Measurements from ENCODE around the gene KCNIP1. TPM values are rescaled to one million over a fixed set of nuclear protein-coding genes. Genes with fewer than 3 reads are reported as not detected.

The KCNIP1 gene
- total RNA-seq, 2 experiments from 2014 or later = not detected

DNA sequence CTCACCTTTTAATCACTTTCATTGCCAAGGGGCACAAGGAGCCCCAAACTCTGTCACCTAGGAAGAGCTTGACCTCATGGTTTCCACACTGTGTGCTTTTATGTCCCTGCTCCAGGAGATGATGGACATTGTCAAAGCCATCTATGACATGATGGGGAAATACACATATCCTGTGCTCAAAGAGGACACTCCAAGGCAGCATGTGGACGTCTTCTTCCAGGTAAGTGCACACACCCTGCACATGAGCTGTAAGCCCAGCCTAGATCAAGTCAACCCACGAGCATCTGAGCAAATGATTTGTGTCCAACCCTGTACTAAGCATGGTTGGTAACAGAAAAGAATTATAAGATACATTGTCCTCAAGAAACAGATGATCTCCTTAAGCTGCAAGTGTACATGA is 228.9 kb downstream of the KCNIP1 start:
- peaks cover 3% of the 10 kb centered on the region for H3K9me3 Mint-ChIP-seq
- DNase-seq (no peak), ATAC-seq (ENCODE audit: poor library complexity) (no peak)
- TF ChIP-seq, protein P1, sequence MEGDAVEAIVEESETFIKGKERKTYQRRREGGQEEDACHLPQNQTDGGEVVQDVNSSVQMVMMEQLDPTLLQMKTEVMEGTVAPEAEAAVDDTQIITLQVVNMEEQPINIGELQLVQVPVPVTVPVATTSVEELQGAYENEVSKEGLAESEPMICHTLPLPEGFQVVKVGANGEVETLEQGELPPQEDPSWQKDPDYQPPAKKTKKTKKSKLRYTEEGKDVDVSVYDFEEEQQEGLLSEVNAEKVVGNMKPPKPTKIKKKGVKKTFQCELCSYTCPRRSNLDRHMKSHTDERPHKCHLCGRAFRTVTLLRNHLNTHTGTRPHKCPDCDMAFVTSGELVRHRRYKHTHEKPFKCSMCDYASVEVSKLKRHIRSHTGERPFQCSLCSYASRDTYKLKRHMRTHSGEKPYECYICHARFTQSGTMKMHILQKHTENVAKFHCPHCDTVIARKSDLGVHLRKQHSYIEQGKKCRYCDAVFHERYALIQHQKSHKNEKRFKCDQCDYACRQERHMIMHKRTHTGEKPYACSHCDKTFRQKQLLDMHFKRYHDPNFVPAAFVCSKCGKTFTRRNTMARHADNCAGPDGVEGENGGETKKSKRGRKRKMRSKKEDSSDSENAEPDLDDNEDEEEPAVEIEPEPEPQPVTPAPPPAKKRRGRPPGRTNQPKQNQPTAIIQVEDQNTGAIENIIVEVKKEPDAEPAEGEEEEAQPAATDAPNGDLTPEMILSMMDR (IDR thresholded peaks at IDR 0.05) = no peak
- no peak overlapping the region for H3K27ac ChIP-seq (ENCODE audit: low read depth in 1 of 2, low read length in 2 of 2)
- ChIA-PET POLR2A (no interaction called here), CTCF (no interaction called here)
- no peaks in the 10 kb centered on the region for H3K4me1 ChIP-seq (ENCODE audit: insufficient read depth, low read length)
- no peak overlapping the region for H3K27ac Mint-ChIP-seq
- no peaks in the 10 kb centered on the region for H3K9me3 ChIP-seq (ENCODE audit: control insufficient read depth in 1 of 2, insufficient read depth in 1 of 2, low read length in 2 of 2)
- H3K4me1 Mint-ChIP-seq (ENCODE audit: low read depth) = no peaks in the 10 kb centered on the region
- no peaks in the 10 kb centered on the region for H3K36me3 ChIP-seq (ENCODE audit: insufficient read depth, low read length)
- peaks cover 11% of the 10 kb centered on the region for H3K27me3 Mint-ChIP-seq
- H3K4me3 ChIP-seq (ENCODE audit: low read length) = no peak overlapping the region
- no peak overlapping the region for H3K4me3 Mint-ChIP-seq
- H3K36me3 Mint-ChIP-seq (ENCODE audit: low read depth) = no peaks in the 10 kb centered on the region
- intact Hi-C loops (cut with DNase I, micrococcal nuclease) = no loop called here
- H3K27me3 ChIP-seq (ENCODE audit: control insufficient read depth in 1 of 2, insufficient read depth in 2 of 2, low read length in 2 of 2) = no peaks in the 10 kb centered on the region

GRCh38 chr5:170736966-170737365 is 233.1 kb downstream of the KCNIP1 start:
- TF ChIP-seq, protein P1 (IDR thresholded peaks at IDR 0.05) = no peak
- Histone ChIP-seq H3K4me3 (ENCODE audit: low read length) (no peak overlapping the region), H3K27ac (ENCODE audit: low read depth in 1 of 2, low read length in 2 of 2) (no peak overlapping the region), H3K36me3 (ENCODE audit: insufficient read depth, low read length) (no peaks in the 10 kb centered on the region), H3K4me1 (ENCODE audit: insufficient read depth, low read length) (no peaks in the 10 kb centered on the region), H3K9me3 (ENCODE audit: control insufficient read depth in 1 of 2, insufficient read depth in 1 of 2, low read length in 2 of 2) (no peaks in the 10 kb centered on the region), H3K27me3 (ENCODE audit: control insufficient read depth in 1 of 2, insufficient read depth in 2 of 2, low read length in 2 of 2) (peaks cover 0 to 4% of the 10 kb centered on the region in 2 experiments)
- H3K27ac Mint-ChIP-seq = no peak overlapping the region
- no peaks in the 10 kb centered on the region for H3K4me1 Mint-ChIP-seq (ENCODE audit: low read depth)
- intact Hi-C loops (cut with DNase I, micrococcal nuclease) = no loop called here
- ChIA-PET POLR2A (no interaction called here), CTCF (no interaction called here)
- DNase-seq (no peak), ATAC-seq (ENCODE audit: poor library complexity) (no peak)
- peaks cover 9% of the 10 kb centered on the region for H3K27me3 Mint-ChIP-seq
- H3K36me3 Mint-ChIP-seq (ENCODE audit: low read depth) = no peaks in the 10 kb centered on the region
- H3K9me3 Mint-ChIP-seq = peaks cover 3% of the 10 kb centered on the region
- no peak overlapping the region for H3K4me3 Mint-ChIP-seq

DNA sequence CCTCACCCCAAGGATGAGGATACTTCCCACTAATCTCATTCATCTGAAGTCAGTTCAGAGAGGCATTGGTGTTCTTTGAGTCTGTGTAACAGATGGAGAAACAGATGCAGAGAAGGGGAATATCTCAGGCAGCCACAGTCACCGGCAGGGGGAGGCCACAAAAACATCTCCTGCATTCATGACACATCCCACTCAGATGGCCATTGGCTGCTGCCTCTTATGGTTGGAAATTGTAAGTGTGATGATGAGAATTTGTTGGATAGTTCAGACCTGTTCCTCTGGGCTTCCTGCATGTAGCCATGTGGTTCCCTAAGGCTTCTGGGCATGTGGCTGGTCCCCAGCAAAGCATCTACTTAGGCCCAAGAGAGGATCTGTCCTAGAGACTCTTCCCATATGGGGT is 233.8 kb downstream of the KCNIP1 start:
- intact Hi-C loops (cut with DNase I, micrococcal nuclease) = no loop called here
- TF ChIP-seq, protein P1 (IDR thresholded peaks at IDR 0.05) = no peak
- H3K4me3 ChIP-seq (ENCODE audit: low read length) = no peak overlapping the region
- ChIA-PET POLR2A (no interaction called here), CTCF (no interaction called here)
- no peak overlapping the region for H3K27ac ChIP-seq (ENCODE audit: low read depth in 1 of 2, low read length in 2 of 2)
- no peaks in the 10 kb centered on the region for H3K4me1 ChIP-seq (ENCODE audit: insufficient read depth, low read length)
- no peaks in the 10 kb centered on the region for H3K36me3 ChIP-seq (ENCODE audit: insufficient read depth, low read length)
- DNase-seq (no peak), ATAC-seq (ENCODE audit: poor library complexity) (no peak)
- Mint-ChIP-seq H3K4me3 (no peak overlapping the region), H3K9me3 (peaks cover 3% of the 10 kb centered on the region), H3K4me1 (ENCODE audit: low read depth) (no peaks in the 10 kb centered on the region), H3K36me3 (ENCODE audit: low read depth) (no peaks in the 10 kb centered on the region), H3K27ac (no peak overlapping the region), H3K27me3 (peaks cover 13% of the 10 kb centered on the region)
- H3K9me3 ChIP-seq (ENCODE audit: control insufficient read depth in 1 of 2, insufficient read depth in 1 of 2, low read length in 2 of 2) = no peaks in the 10 kb centered on the region
- peaks cover 0 to 4% of the 10 kb centered on the region in 2 experiments for H3K27me3 ChIP-seq (ENCODE audit: control insufficient read depth in 1 of 2, insufficient read depth in 2 of 2, low read length in 2 of 2)

Data from CD4-positive, alpha-beta T cell (primary cell).